Right lobe of liver (tissue), 6 donors: Measurements from ENCODE around the gene GPS2. TPM values are rescaled to one million over a fixed set of nuclear protein-coding genes. Genes with fewer than 3 reads are reported as not detected.

Experiments used
- ATAC-seq, 4 donors: fragments of 200-7000 bp; cut with Tn5 transposase; one replicate each; pipeline ENCODE4 v1.9.1; 2020; ENCODE audit warnings: mild to moderate bottlenecking in 4 of 4, moderate library complexity in 4 of 4
- DNase-seq, 3 donors: peaks; one replicate each; pipeline ENCODE4 v3.0.0-alpha.2; 2020
- H3K27ac ChIP-seq, 3 donors: fragments of 200-600 bp; one replicate each; pipeline ENCODE4 v1.8.0; 2022
- H3K27me3 ChIP-seq, 2 donors: fragments of 200-600 bp; one replicate each; pipeline ENCODE4 v1.8.0; 2022
- H3K36me3 ChIP-seq, 4 donors: fragments of 200-600 bp; sonication (generic) in 1 of 4; one replicate each; pipeline versions ENCODE4 v1.5.1 to v1.8.0; 2017 to 2022; ENCODE audit warnings: control low read depth in 1 of 4
- H3K4me1 ChIP-seq, 4 donors: fragments of 200-600 bp; sonication (generic) in 1 of 4; one replicate each; pipeline versions ENCODE4 v1.5.1 to v1.8.0; 2017 to 2022; ENCODE audit warnings: control low read depth in 1 of 4
- H3K4me3 ChIP-seq, 3 donors: fragments of 200-600 bp; one replicate each; pipeline ENCODE4 v1.8.0; 2022
- H3K9me3 ChIP-seq, 4 donors: fragments of 200-600 bp; sonication (generic) in 1 of 4; one replicate each; pipeline versions ENCODE4 v1.5.1 to v1.8.0; 2017 to 2022; ENCODE audit warnings: control low read depth in 1 of 4
- CTCF ChIP-seq, 4 donors: fragments of 200-600 bp in 3 of 4; fragments of 450-650 bp in 1 of 4; IDR thresholded peaks; one replicate each; pipeline versions ENCODE4 v1.5.1 to v1.8.0; 2016 to 2022; ENCODE audit warnings: antibody characterized with exemption in 4 of 4, mild to moderate bottlenecking in 2 of 4
- POLR2A ChIP-seq: fragments of 450-650 bp; IDR thresholded peaks from one replicate; pipeline ENCODE4 v1.6.1; 2017; ENCODE audit warnings: antibody characterized with exemption, mild to moderate bottlenecking
- WGBS: methylation state at CpG from one replicate; pipeline ENCODE4 v1.1.6; 2018; ENCODE audit warnings: low coverage, low lambda C conversion rate; ENCODE audit not compliant: insufficient coverage; ENCODE audit errors: missing lambda C conversion rate; 5-methylcytosine and 5-hydroxymethylcytosine counted together
- intact Hi-C, 2 donors: fragments of 100-400 bp; cut with DNase I; formaldehyde crosslinking; loops; one replicate each; pipeline versions ENCODE4 v1.11.2 to v1.14.1; 2022
- total RNA-seq, 6 experiments: library from RNA; depleted of rRNA in 2 of 6; stranded (reverse); fragments of >200 nt in 2 of 6; fragmentation: NEBNext Ultra II Directional in 3 of 6; extraction: Animal tissue kit (Norgen Biotek cat#: 25700) in 3 of 6; gene quantifications; one replicate each; pipeline versions ENCODE4 v1.1.0 to v1.2.4, GENCODE V29; 2016 to 2023
- donor health status: DM: no; HTN: yes; CAD: no.
- donor health status: DM: no; HTN: no; CAD: no.
- donor health status: DM: no; HTN: no; CAD: no.
- donor health status: DM: no; HTN: yes; CAD: no.
- donor health status: DM: no; HTN: yes; CAD: no.

Gene GPS2
- total RNA-seq, 6 experiments from 2014 or later, result 22.0 to 48.1 (median 23.2) TPM

- intact Hi-C loops, result loop anchor here in 1 of 2 donors (10.0 kb wide), 1 partner anchor 160 kb away; no protein-coding TSS in a partner anchor
These were observed 39.2 kb upstream of the GPS2 start for GRCh38 chr17:7354262-7354843.

GRCh38 chr17:7352910-7353635 lies 37.9 kb upstream of the GPS2 start:
- no peak for DNase-seq
- no peak overlapping the region for H3K27ac ChIP-seq
- TF ChIP-seq POLR2A (no peak), CTCF (IDR thresholded peaks at IDR 0.05) (no peak)
- H3K4me1 ChIP-seq, result peaks cover 0 to 26% (median 7%) of the 10 kb centered on the region in 4 donors
- H3K36me3 ChIP-seq, result no peaks in the 10 kb centered on the region
- peak overlapping the region in 2 of 3 donors; percentile 71 to 96 for H3K4me3 ChIP-seq
- intact Hi-C loops, result loop anchor here in 1 of 2 donors (10.0 kb wide), 1 partner anchor 162 kb away; no protein-coding TSS in a partner anchor
- WGBS, result 70% methylated on average over 2 of the region's 37 CpGs
- no peaks in the 10 kb centered on the region for H3K9me3 ChIP-seq
- no peaks in the 10 kb centered on the region for H3K27me3 ChIP-seq
- no peak for ATAC-seq

More at GRCh38 chr17:7354262-7354843, 39.2 kb upstream of the GPS2 start:
- no peaks in the 10 kb centered on the region for H3K27me3 ChIP-seq
- no peaks in the 10 kb centered on the region for H3K36me3 ChIP-seq
- no peak overlapping the region for H3K4me3 ChIP-seq
- H3K4me1 ChIP-seq, result peaks cover 0 to 26% (median 7%) of the 10 kb centered on the region in 4 donors
- DNase-seq (no peak), ATAC-seq (no peak)
- no peak overlapping the region for H3K27ac ChIP-seq
- H3K9me3 ChIP-seq, result no peaks in the 10 kb centered on the region
- 78% methylated on average over 5 of the region's 9 CpGs for WGBS
- TF ChIP-seq CTCF (IDR thresholded peaks at IDR 0.05), result no peak

GRCh38 chr17:7352503-7352889 lies 37.3 kb upstream of the GPS2 start:
- H3K4me1 ChIP-seq, result peaks cover 0 to 26% (median 7%) of the 10 kb centered on the region in 4 donors
- DNase-seq, result no peak
- WGBS, result 40% methylated on average over 6 of the region's 10 CpGs
- intact Hi-C loops, result loop anchor here in 1 of 2 donors (10.0 kb wide), 1 partner anchor 162 kb away; no protein-coding TSS in a partner anchor
- no peaks in the 10 kb centered on the region for H3K36me3 ChIP-seq
- H3K27me3 ChIP-seq, result no peaks in the 10 kb centered on the region
- peak overlapping the region; percentile 93 to 98 (median 97) for H3K27ac ChIP-seq
- no peaks in the 10 kb centered on the region for H3K9me3 ChIP-seq
- TF ChIP-seq POLR2A (no peak), CTCF (IDR thresholded peaks at IDR 0.05) (peak in 1 of 4 donors; percentile 35)
- ATAC-seq, result no peak
- peak overlapping the region; percentile 71 to 96 (median 86) for H3K4me3 ChIP-seq

- H3K4me3 ChIP-seq, result peak within 1 kb of the TSS; percentile 71 to 96 (median 86)
- no peaks in the 10 kb centered on the region for H3K9me3 ChIP-seq
- DNase-seq (peak; percentile 92 to 93 (median 92)), ATAC-seq (peak; percentile 70 to 84 (median 76))
- peak within 1 kb of the TSS; percentile 93 to 98 (median 97) for H3K27ac ChIP-seq
- intact Hi-C loops, result loop anchor here in 1 of 2 donors (10.0 kb wide), 1 partner anchor 163 kb away; no protein-coding TSS in a partner anchor
- H3K36me3 ChIP-seq, result no peaks in the 10 kb centered on the region
- no CpG with 5 or more reads among the region's 91 CpGs for WGBS
- peaks cover 0 to 26% (median 7%) of the 10 kb centered on the region in 4 donors for H3K4me1 ChIP-seq
- TF ChIP-seq CTCF (IDR thresholded peaks at IDR 0.05) (peak in 3 of 4 donors; percentile 31 to 35 (median 32)), POLR2A (peak; percentile 73)
- H3K27me3 ChIP-seq, result no peaks in the 10 kb centered on the region
These were observed 36.7 kb upstream of the GPS2 start, which contains the start of gene KCTD11 for GRCh38 chr17:7351665-7352502. KCTD11 (plus strand) TSS chr17:7352162.
